Right atrium auricular region (tissue), 2 donors: Measurements from ENCODE around the gene SLC17A9. TPM values are rescaled to one million over a fixed set of nuclear protein-coding genes. Genes with fewer than 3 reads are reported as not detected.

Experiments
- DNase-seq: peaks from one replicate; pipeline ENCODE4 v3.0.0-alpha.2; 2019; ENCODE audit warnings: low spot score
- H3K27ac ChIP-seq, 2 donors: fragments of 200-600 bp; sonication (generic); 1 replicate in 1 of 2; 2 replicates in 1 of 2; pipeline ENCODE4 v1.5.1; 2016 to 2019
- H3K27me3 ChIP-seq, 2 donors: fragments of 200-600 bp; sonication (generic); one replicate each; pipeline versions ENCODE4 v1.5.1 to v1.6.0; 2017 to 2019
- H3K36me3 ChIP-seq: fragments of 200-600 bp; sonication (generic); one replicate; pipeline ENCODE4 v1.5.1; 2016
- H3K4me1 ChIP-seq, 2 donors: fragments of 200-600 bp; sonication (generic); one replicate each; pipeline versions ENCODE4 v1.5.1 to v1.6.0; 2017 to 2019
- H3K4me3 ChIP-seq, 2 donors: fragments of 200-600 bp; sonication (generic); 1 replicate in 1 of 2; 2 replicates in 1 of 2; pipeline ENCODE4 v1.5.1; 2017 to 2019; ENCODE audit warnings: mild to moderate bottlenecking in 1 of 2, moderate library complexity in 1 of 2
- H3K9me3 ChIP-seq, 2 donors: fragments of 200-600 bp; sonication (generic); one replicate each; pipeline ENCODE4 v1.5.1; 2019
- CTCF ChIP-seq, 2 donors: fragments of 200-600 bp; sonication (generic); IDR thresholded peaks; one replicate each; pipeline ENCODE4 v1.5.1; 2019; ENCODE audit warnings: antibody characterized with exemption in 2 of 2
- total RNA-seq, 2 donors: library from RNA; depleted of rRNA; stranded (reverse); fragments of >200 nt; gene quantifications; one replicate each; pipeline ENCODE4 v1.1.0, GENCODE V29; 2016

The SLC17A9 gene
- total RNA-seq, 2 donors from 2014 or later: 1.3 to 1.8 TPM

GRCh38 chr20:62907384-62908317 is 44.9 kb upstream of the SLC17A9 start:
- Histone ChIP-seq H3K9me3 (no peaks in the 10 kb centered on the region), H3K36me3 (peaks cover 100% of the 10 kb centered on the region), H3K27me3 (no peaks in the 10 kb centered on the region), H3K27ac (no peak overlapping the region), H3K4me3 (no peak overlapping the region), H3K4me1 (peaks cover 0 to 12% of the 10 kb centered on the region in 2 donors)
- TF ChIP-seq CTCF (IDR thresholded peaks at IDR 0.05): peak; percentile 22 to 38
- DNase-seq: no peak

DNA sequence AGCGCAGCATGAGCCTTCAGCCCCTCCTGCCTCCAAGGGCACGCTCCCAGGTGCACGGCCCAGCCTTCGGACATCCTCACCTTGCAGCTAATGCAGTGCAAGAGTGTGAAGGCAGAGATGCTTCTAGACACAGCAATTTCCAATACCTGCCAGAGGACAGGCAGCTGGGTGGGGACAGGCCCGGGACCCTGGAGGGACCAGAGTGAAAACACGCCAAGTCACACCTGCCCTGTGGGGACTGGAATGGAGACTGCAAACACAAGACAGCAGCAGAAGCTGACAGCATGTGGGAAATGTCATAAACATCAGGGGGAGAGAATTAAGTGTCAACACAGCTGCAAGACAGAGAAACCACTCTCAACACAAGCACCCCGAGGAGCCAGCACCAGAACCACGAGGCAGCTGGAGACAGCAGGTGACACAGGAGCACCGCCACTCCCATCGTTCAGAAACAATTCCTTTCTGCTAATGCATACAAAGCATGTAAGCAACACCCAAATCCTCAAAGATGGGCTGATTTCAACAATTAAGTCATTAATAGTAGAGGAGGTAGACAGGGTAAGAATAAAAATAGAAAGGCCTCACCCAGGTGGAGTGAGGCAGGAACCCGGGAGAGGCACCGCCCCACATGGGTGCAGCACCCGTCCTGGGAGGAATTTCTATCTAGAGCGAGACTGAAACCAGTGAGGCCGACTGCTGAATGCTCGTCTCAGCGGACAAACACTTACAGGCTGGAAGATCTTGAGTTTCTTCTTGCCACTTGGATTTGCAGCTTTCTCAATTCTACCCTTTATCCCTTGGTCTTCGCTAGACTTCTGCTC is 43.3 kb upstream of the SLC17A9 start:
- DNase-seq: no peak
- Histone ChIP-seq H3K4me3 (no peak overlapping the region), H3K36me3 (peaks cover 94% of the 10 kb centered on the region), H3K4me1 (peaks cover 0 to 27% of the 10 kb centered on the region in 2 donors), H3K27me3 (no peaks in the 10 kb centered on the region), H3K9me3 (no peaks in the 10 kb centered on the region), H3K27ac (no peak overlapping the region)
- no peak for TF ChIP-seq CTCF (IDR thresholded peaks at IDR 0.05)

DNA sequence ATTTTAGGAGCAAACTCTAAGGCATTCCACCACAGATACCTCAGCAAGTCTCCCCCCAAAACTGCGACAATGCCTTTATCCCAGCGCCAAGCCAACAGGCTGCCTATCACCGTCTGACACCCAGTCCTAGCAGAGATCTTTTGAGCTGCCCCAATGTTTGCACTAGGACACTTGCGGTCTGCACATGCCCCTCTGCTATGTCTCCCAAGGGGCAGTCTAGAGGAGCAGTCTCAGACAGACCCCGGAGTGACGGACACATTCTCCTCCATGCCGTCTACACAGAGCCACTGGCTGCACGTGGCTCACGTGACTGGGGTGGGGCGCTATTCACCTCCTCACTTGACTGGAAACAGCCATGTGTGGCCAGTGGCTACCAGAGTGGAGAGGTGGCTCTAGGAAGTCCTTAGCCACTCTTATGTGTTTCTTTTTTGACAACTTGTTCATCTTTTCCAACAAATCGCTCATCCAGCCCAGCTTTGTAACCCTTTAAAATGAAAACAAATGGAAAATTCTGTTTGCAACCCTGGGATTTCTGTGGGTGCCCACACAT is 42.2 kb upstream of the SLC17A9 start:
- no peaks in the 10 kb centered on the region for H3K9me3 ChIP-seq
- no peaks in the 10 kb centered on the region for H3K27me3 ChIP-seq
- TF ChIP-seq CTCF (IDR thresholded peaks at IDR 0.05): no peak
- H3K27ac ChIP-seq: no peak overlapping the region
- H3K4me1 ChIP-seq: peaks cover 0 to 38% of the 10 kb centered on the region in 2 donors
- DNase-seq: no peak
- H3K36me3 ChIP-seq: peaks cover 83% of the 10 kb centered on the region
- H3K4me3 ChIP-seq: no peak overlapping the region

DNA sequence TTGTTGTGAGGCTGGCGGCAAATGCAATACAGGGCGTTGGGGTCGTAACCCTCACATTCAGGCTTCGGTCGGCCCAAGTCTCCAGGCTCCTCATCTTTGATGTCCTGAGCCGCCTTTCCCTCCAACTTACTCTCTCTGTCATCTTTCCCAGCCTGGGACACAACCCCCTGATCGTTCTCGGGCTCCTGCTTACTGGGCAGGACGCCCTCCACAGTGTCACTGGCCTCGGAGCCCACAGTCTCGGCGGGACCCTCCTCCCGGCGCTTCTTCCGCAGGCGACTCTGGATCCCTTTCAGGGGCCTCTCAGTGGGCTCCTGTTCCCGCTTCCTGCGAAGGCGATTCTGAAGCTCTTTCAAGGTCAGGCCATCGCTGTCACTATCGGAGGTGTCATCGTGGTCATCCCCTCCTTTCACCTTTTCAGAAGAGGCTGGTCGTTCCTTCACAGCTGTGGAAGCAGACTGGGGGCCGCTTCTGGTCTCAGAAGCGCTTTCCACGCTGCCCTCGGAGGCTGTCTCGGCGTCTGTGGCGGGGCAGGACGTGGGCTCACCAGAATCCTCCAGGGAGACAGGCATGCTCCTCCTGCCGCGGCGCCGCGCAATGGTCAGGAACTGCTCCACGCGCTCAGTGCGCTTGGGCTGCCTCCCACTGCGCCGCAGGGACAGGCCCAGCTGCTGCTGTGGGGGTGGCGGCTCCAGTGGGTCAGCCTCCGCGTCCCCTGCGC is 41.6 kb upstream of the SLC17A9 start:
- no peak for TF ChIP-seq CTCF (IDR thresholded peaks at IDR 0.05)
- DNase-seq: no peak
- peaks cover 0 to 39% of the 10 kb centered on the region in 2 donors for H3K4me1 ChIP-seq

GRCh38 chr20:62911701-62912280 is 40.7 kb upstream of the SLC17A9 start:
- no peak overlapping the region for H3K27ac ChIP-seq
- H3K9me3 ChIP-seq: no peaks in the 10 kb centered on the region
- TF ChIP-seq CTCF (IDR thresholded peaks at IDR 0.05): no peak
- H3K4me3 ChIP-seq: no peak overlapping the region
- H3K4me1 ChIP-seq: peaks cover 0 to 38% of the 10 kb centered on the region in 2 donors
- H3K27me3 ChIP-seq: no peaks in the 10 kb centered on the region
- H3K36me3 ChIP-seq: peaks cover 68% of the 10 kb centered on the region
- DNase-seq: no peak

More for the DNA sequence above, 41.6 kb upstream of the SLC17A9 start:
- Histone ChIP-seq H3K27ac (no peak overlapping the region), H3K4me3 (no peak overlapping the region), H3K27me3 (no peaks in the 10 kb centered on the region), H3K9me3 (no peaks in the 10 kb centered on the region), H3K36me3 (peaks cover 77% of the 10 kb centered on the region)
